Gastrocnemius medialis (tissue), 4 donors: Measurements from ENCODE around the gene NUF2.

Experiments used
- POLR2A ChIP-seq, 2 donors: fragments of 450-650 bp; IDR thresholded peaks; one replicate each; pipeline ENCODE4 v1.6.1; 2017; ENCODE audit warnings: antibody characterized with exemption in 2 of 2, mild to moderate bottlenecking in 2 of 2, moderate library complexity in 2 of 2
- TF ChIP-seq, protein P1 (sequence below), 5 experiments: fragments of 450-650 bp in 3 of 5; fragments of 200-600 bp in 2 of 5; sonication (generic) in 2 of 5; IDR thresholded peaks in 4 of 5; conservative IDR thresholded peaks in 1 of 5; 1 replicate in 4 of 5; 2 replicates in 1 of 5; pipeline ENCODE4 v1.5.1; 2016 to 2019; ENCODE audit warnings: antibody characterized with exemption in 5 of 5, mild to moderate bottlenecking in 3 of 5, moderate library complexity in 3 of 5

DNA sequence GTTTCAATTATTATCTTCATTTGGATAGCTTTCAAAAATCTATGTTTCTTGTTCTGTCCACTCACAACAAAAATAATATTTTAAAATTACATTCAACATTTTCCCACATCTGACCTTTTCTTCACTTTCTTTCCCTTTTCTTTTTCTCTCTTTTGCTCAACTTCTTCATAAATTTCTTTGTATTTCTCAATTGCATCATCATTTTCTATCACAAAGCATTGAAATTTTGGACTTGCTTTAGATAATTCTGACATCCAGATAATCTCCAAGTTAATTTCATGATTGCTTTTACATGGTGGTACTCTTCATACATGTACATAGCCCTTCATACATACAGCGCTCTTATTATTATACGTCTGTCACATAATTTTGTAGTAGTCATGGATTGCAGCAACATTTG, 30.2 kb downstream of the NUF2 start:
- TF ChIP-seq, protein P1, sequence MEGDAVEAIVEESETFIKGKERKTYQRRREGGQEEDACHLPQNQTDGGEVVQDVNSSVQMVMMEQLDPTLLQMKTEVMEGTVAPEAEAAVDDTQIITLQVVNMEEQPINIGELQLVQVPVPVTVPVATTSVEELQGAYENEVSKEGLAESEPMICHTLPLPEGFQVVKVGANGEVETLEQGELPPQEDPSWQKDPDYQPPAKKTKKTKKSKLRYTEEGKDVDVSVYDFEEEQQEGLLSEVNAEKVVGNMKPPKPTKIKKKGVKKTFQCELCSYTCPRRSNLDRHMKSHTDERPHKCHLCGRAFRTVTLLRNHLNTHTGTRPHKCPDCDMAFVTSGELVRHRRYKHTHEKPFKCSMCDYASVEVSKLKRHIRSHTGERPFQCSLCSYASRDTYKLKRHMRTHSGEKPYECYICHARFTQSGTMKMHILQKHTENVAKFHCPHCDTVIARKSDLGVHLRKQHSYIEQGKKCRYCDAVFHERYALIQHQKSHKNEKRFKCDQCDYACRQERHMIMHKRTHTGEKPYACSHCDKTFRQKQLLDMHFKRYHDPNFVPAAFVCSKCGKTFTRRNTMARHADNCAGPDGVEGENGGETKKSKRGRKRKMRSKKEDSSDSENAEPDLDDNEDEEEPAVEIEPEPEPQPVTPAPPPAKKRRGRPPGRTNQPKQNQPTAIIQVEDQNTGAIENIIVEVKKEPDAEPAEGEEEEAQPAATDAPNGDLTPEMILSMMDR (IDR thresholded peaks at IDR 0.05 in 4 of 5, conservative IDR thresholded peaks at IDR 0.05 in 1 of 5), result no peak
- TF ChIP-seq POLR2A (IDR thresholded peaks at IDR 0.05), result no peak
